Body of pancreas (tissue), 4 donors: Measurements from ENCODE around the gene ITK. TPM values are rescaled to one million over a fixed set of nuclear protein-coding genes. Genes with fewer than 3 reads are reported as not detected.

Experiments
- ATAC-seq: fragments of 150-250 bp; one replicate; pipeline ENCODE4 v1.9.1; 2016
- DNase-seq, 4 donors: peaks; one replicate each; pipeline ENCODE4 v3.0.0-alpha.2; 2019
- H3K27ac ChIP-seq, 4 donors: fragments of 200-600 bp; sonication (generic); 1 replicate in 3 of 4; 2 replicates in 1 of 4; pipeline versions ENCODE4 v1.5.1 to v1.6.1; 2016 to 2019; ENCODE audit warnings: mild to moderate bottlenecking in 1 of 4, mixed read lengths in 1 of 4, moderate library complexity in 1 of 4
- H3K27me3 ChIP-seq, 2 donors: fragments of 200-600 bp; sonication (generic); one replicate each; pipeline ENCODE4 v1.6.0; 2016; ENCODE audit warnings: mild to moderate bottlenecking in 1 of 2
- H3K36me3 ChIP-seq, 2 donors: fragments of 200-600 bp; sonication (generic); replicated peaks in 1 of 2; 2 replicates each; pipeline ENCODE4 v1.5.1; 2016; ENCODE audit warnings: low read depth in 2 of 2; ENCODE audit not compliant: insufficient read depth in 1 of 2
- H3K4me1 ChIP-seq: fragments of 200-600 bp; sonication (generic); one replicate; pipeline ENCODE4 v1.6.0; 2016
- H3K4me3 ChIP-seq, 2 donors: fragments of 200-600 bp; sonication (generic); 1 replicate in 1 of 2; 2 replicates in 1 of 2; pipeline ENCODE4 v1.5.1; 2016 to 2019
- H3K9me3 ChIP-seq, 3 donors: fragments of 200-600 bp; sonication (generic); 1 replicate in 2 of 3; 2 replicates in 1 of 3; pipeline ENCODE4 v1.5.1; 2016
- CTCF ChIP-seq, 7 experiments: fragments of 450-650 bp in 4 of 7; fragments of 200-600 bp in 3 of 7; sonication (generic) in 3 of 7; IDR thresholded peaks; one replicate each; pipeline ENCODE4 v1.5.1; 2016 to 2019; ENCODE audit warnings: antibody characterized with exemption in 7 of 7
- POLR2A ChIP-seq, 3 donors: fragments of 450-650 bp; IDR thresholded peaks; one replicate each; pipeline ENCODE4 v1.6.1; 2016; ENCODE audit warnings: antibody characterized with exemption in 3 of 3, mild to moderate bottlenecking in 2 of 3
- WGBS, 2 donors: methylation state at CpG; one replicate each; pipeline ENCODE4 v1.1.5; 2017; 5-methylcytosine and 5-hydroxymethylcytosine counted together
- intact Hi-C: fragments of 100-400 bp; cut with DNase I; formaldehyde crosslinking; loops from one replicate; pipeline ENCODE4 v1.15.1; 2023
- total RNA-seq, 2 donors: library from RNA; depleted of rRNA; stranded (reverse); fragments of >200 nt; gene quantifications; one replicate each; pipeline ENCODE4 v1.1.0, GENCODE V29; 2016

The ITK gene
- total RNA-seq, 2 donors from 2014 or later = 0.78 to 2.6 TPM

DNA sequence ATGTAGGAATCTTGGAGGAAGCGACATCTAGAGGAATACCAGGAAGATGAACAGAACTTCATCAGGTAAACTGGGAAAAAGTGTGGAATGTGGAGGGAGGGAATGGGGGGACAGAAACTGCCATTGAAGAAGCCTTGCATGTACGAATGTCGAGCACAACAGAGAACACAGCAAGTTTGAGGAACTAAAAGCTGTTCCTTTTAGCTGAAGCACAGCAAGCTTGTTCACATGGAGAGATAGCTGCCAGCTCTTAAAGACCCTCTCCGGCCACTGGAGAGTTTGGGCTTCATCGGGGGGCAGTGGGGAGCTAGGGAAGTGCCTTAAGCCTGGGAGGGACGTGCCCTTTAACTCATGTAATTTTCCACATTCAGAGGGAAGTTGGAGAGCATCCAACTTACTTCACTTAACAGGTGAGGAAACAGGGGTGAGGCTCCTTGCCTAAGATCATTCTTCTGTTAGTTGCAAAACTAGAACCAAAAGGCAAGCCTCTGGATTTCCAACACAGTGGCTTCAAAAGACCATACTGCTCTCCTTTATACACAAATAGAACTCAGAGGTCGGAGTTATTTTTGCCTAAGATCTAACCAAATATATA, 83.0 kb downstream of the ITK start:
- Histone ChIP-seq H3K4me3 (no peak overlapping the region), H3K27ac (no peak overlapping the region), H3K36me3 (no peaks in the 10 kb centered on the region), H3K9me3 (no peaks in the 10 kb centered on the region), H3K27me3 (no peaks in the 10 kb centered on the region), H3K4me1 (peaks cover 16% of the 10 kb centered on the region)
- ATAC-seq = no peak
- TF ChIP-seq POLR2A (IDR thresholded peaks at IDR 0.05) (no peak), CTCF (IDR thresholded peaks at IDR 0.05) (no peak)
- WGBS, 2 donors = 64 to 74% methylated on average over 7 of the region's 7 CpGs
- intact Hi-C loops = no loop called here
- DNase-seq = no peak

- 0% methylated on average over 16 to 38 of the region's 58 CpGs for WGBS, 2 donors
- Histone ChIP-seq H3K36me3 (no peaks in the 10 kb centered on the region), H3K27ac (peak within 1 kb of the TSS in 3 of 4 donors; percentile 57 to 78 (median 66)), H3K4me3 (peak within 1 kb of the TSS; percentile 15 to 54), H3K4me1 (peaks cover 16% of the 10 kb centered on the region), H3K9me3 (no peaks in the 10 kb centered on the region), H3K27me3 (no peaks in the 10 kb centered on the region)
- intact Hi-C loops = no loop called here
- TF ChIP-seq CTCF (IDR thresholded peaks at IDR 0.05) = no peak
- peak in 1 of 3 donors; percentile 39 for TF ChIP-seq POLR2A (IDR thresholded peaks at IDR 0.05)
- peak; percentile 90 for ATAC-seq
- peak; percentile 56 to 73 (median 58) for DNase-seq
Observed at GRCh38 chr5:157265714-157266285, 85.2 kb downstream of the ITK start, which contains the start of gene CYFIP2. CYFIP2 (plus strand) TSS chr5:157266123; CDS start chr5:157285362, 19,239 bp downstream.

DNA sequence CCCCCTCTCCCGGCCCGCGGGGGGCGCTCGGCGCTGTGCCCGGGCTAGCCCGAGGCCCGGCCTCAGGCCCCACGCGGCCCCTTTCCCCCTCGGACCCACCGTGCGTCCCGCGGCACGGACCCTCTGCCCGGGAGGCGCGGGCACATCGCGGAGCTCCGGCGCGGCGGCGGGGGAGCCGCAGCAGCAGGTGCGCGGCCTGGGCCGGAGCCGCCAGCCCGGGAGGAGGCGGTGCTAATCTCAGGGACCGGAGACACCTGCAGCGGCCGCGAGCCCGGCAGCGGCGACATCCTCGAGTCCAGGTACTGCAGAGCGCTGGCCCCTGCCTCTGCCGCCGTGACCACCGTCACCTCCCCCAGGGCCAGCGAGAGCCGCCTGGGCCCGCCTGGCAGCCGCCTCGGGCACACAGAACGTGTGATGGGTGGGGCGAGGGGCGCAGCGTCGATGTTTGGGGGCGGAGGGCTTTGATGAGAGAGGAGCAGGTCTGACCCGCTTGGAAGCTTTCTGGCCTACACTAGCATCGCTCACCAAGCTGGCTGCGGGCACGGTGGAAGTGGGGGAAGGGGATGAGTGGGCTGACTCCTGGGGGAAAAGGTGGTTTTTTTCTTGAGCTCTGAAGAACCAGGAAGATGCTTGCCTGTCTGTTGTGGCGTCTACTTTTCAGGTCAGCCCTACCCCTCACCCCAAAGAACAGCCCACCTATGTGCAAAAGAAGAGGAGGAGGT, 85.8 kb downstream of the ITK start:
- intact Hi-C loops = no loop called here
- DNase-seq (peak; percentile 44 to 62 (median 55)), ATAC-seq (peak; percentile 69)
- H3K4me1 ChIP-seq = peaks cover 16% of the 10 kb centered on the region
- no peaks in the 10 kb centered on the region for H3K27me3 ChIP-seq
- peak overlapping the region in 3 of 4 donors; percentile 57 to 78 (median 66) for H3K27ac ChIP-seq
- peak overlapping the region; percentile 15 to 54 for H3K4me3 ChIP-seq
- TF ChIP-seq CTCF (IDR thresholded peaks at IDR 0.05) (no peak), POLR2A (IDR thresholded peaks at IDR 0.05) (no peak)
- 3 to 22% methylated on average over 7 to 61 of the region's 62 CpGs for WGBS, 2 donors
- no peaks in the 10 kb centered on the region for H3K36me3 ChIP-seq
- no peaks in the 10 kb centered on the region for H3K9me3 ChIP-seq

DNA sequence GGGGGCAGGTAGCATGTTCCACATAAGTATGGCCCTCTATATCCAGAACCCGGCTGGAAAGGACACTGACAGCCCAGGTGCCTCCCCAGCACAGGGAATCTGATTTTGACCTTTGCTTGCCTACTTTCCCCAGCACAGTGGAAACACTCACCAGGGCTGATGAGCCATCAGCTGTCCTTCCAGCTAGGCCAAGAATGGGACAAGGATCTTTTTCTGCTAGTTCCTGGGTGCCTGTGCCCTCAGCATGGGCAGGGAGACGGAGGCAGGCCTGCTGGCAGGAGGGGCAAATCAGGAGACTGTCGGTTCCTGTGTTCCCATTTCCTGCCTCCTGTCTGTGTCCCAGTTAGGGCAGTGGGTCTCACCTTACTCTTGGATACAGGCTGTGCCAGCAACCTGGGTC, 86.4 kb downstream of the ITK start:
- Histone ChIP-seq H3K4me1 (peaks cover 16% of the 10 kb centered on the region), H3K27me3 (no peaks in the 10 kb centered on the region), H3K27ac (peak overlapping the region in 2 of 4 donors; percentile 57 to 66), H3K9me3 (no peaks in the 10 kb centered on the region), H3K36me3 (no peaks in the 10 kb centered on the region), H3K4me3 (no peak overlapping the region)
- ATAC-seq (no peak), DNase-seq (no peak)
- intact Hi-C loops = no loop called here
- 65 to 86% methylated on average over 3 of the region's 3 CpGs for WGBS, 2 donors
- TF ChIP-seq POLR2A (IDR thresholded peaks at IDR 0.05) (no peak), CTCF (IDR thresholded peaks at IDR 0.05) (no peak)
